Loucy (cell line): ENCODE measurements around the gene CASP6.

Experiments
- H2AFZ ChIP-seq: fragments of 200-600 bp; sonication (generic); 2 replicates; pipeline ENCODE4 v1.6.0; 2016; ENCODE audit warnings: antibody characterized with exemption, mild to moderate bottlenecking, low read length, moderate library complexity
- H3F3A ChIP-seq: fragments of 200-600 bp; 2 replicates; pipeline ENCODE4 v1.6.0; 2016; ENCODE audit warnings: antibody characterized with exemption, low read depth, mild to moderate bottlenecking
- H3K27me3 ChIP-seq: fragments of 200-600 bp; sonication (generic); 2 replicates; pipeline ENCODE4 v1.6.1; 2014; ENCODE audit warnings: low read length, mild to moderate bottlenecking; ENCODE audit not compliant: insufficient read depth, poor library complexity, severe bottlenecking
- H3K36me3 ChIP-seq: fragments of 200-600 bp; sonication (generic); 2 replicates; pipeline ENCODE4 v1.6.1; 2016; ENCODE audit warnings: low read length; ENCODE audit not compliant: insufficient read depth
- H3K4me1 ChIP-seq: fragments of 200-600 bp; sonication (generic); 2 replicates; pipeline ENCODE4 v1.5.1; 2014; ENCODE audit warnings: low read length, mild to moderate bottlenecking; ENCODE audit not compliant: insufficient read depth, poor library complexity, severe bottlenecking
- H3K4me2 ChIP-seq: fragments of 200-600 bp; sonication (generic); 2 replicates; pipeline ENCODE4 v1.6.0; 2014; ENCODE audit warnings: antibody characterized with exemption, low read length, low read depth, mild to moderate bottlenecking; ENCODE audit not compliant: poor library complexity, severe bottlenecking
- H3K4me3 ChIP-seq: fragments of 200-600 bp; sonication (generic); 2 replicates; pipeline ENCODE4 v1.5.1; 2014; ENCODE audit warnings: low read length, mild to moderate bottlenecking, mixed read lengths; ENCODE audit not compliant: poor library complexity, severe bottlenecking
- H3K79me2 ChIP-seq: fragments of 200-600 bp; sonication (generic); 2 replicates; pipeline ENCODE4 v1.6.1; 2014; ENCODE audit warnings: low read length; ENCODE audit not compliant: insufficient read depth
- H3K9ac ChIP-seq: fragments of 200-600 bp; sonication (generic); 2 replicates; pipeline ENCODE4 v1.6.0; 2014; ENCODE audit warnings: mild to moderate bottlenecking, low read depth, low read length, moderate library complexity; ENCODE audit not compliant: poor library complexity, severe bottlenecking
- H3K9me2 ChIP-seq: fragments of 200-600 bp; sonication (generic); replicated peaks from 2 replicates; pipeline ENCODE4 v1.6.1; 2016; ENCODE audit warnings: low read depth, low read length, mixed read lengths
- H3K9me3 ChIP-seq: fragments of 200-600 bp; sonication (generic); 2 replicates; pipeline ENCODE4 v1.6.1; 2014; ENCODE audit warnings: mild to moderate bottlenecking, antibody characterized with exemption, low read length, low read depth; ENCODE audit not compliant: insufficient read depth
- H4K20me1 ChIP-seq: fragments of 200-600 bp; sonication (generic); 2 replicates; pipeline ENCODE4 v1.6.0; 2014; ENCODE audit warnings: antibody characterized with exemption, low read length, mild to moderate bottlenecking; ENCODE audit not compliant: insufficient read depth, poor library complexity, severe bottlenecking
- CTCF ChIP-seq: fragments of 200-600 bp; sonication (generic); conservative IDR thresholded peaks from 2 replicates; pipeline ENCODE4 v1.5.1; 2014; ENCODE audit warnings: mild to moderate bottlenecking, antibody characterized with exemption, low read length
- EZH2phosphoT487 ChIP-seq: fragments of 200-600 bp; IDR thresholded peaks from 2 replicates; pipeline ENCODE4 v1.6.1; 2018; ENCODE audit warnings: antibody characterized with exemption, mild to moderate bottlenecking, moderate library complexity, borderline replicate concordance

CASP6 gene

GRCh38 chr4:109673303-109673702 lies 29.9 kb downstream of the CASP6 start:
- no peaks in the 10 kb centered on the region for H3K79me2 ChIP-seq
- no peak overlapping the region for H2AFZ ChIP-seq
- H4K20me1 ChIP-seq = no peaks in the 10 kb centered on the region
- H3K27me3 ChIP-seq = no peaks in the 10 kb centered on the region
- H3K9me3 ChIP-seq = 0 out of 2 replicates have a peak, but pooled peaks cover 3% of the 10 kb centered on the region
- H3K4me3 ChIP-seq = no peak overlapping the region
- no peaks in the 10 kb centered on the region for H3F3A ChIP-seq
- no peaks in the 10 kb centered on the region for H3K9me2 ChIP-seq
- TF ChIP-seq CTCF = no peak
- TF ChIP-seq EZH2phosphoT487 = no peak
- H3K4me1 ChIP-seq = no peaks in the 10 kb centered on the region
- no peak overlapping the region for H3K9ac ChIP-seq
- no peak overlapping the region for H3K4me2 ChIP-seq
- H3K36me3 ChIP-seq = no peaks in the 10 kb centered on the region

GRCh38 chr4:109672169-109672930 lies 30.9 kb downstream of the CASP6 start:
- no peaks in the 10 kb centered on the region for H4K20me1 ChIP-seq
- H3K36me3 ChIP-seq = no peaks in the 10 kb centered on the region
- no peaks in the 10 kb centered on the region for H3K27me3 ChIP-seq
- H3K9ac ChIP-seq = no peak overlapping the region
- TF ChIP-seq CTCF (no peak), EZH2phosphoT487 (no peak)
- no peaks in the 10 kb centered on the region for H3K9me2 ChIP-seq
- no peak overlapping the region for H3K4me2 ChIP-seq
- 0 out of 2 replicates have a peak, but pooled peaks cover 3% of the 10 kb centered on the region for H3K9me3 ChIP-seq
- no peaks in the 10 kb centered on the region for H3F3A ChIP-seq
- no peaks in the 10 kb centered on the region for H3K4me1 ChIP-seq
- no peaks in the 10 kb centered on the region for H3K79me2 ChIP-seq
- H3K4me3 ChIP-seq = no peak overlapping the region
- H2AFZ ChIP-seq = no peak overlapping the region

- Histone ChIP-seq H3K9me2 (no peaks in the 10 kb centered on the region), H3K9ac (no peak overlapping the region), H2AFZ (no peak overlapping the region), H4K20me1 (no peaks in the 10 kb centered on the region), H3K9me3 (0 out of 2 replicates have a peak, but pooled peaks cover 3% of the 10 kb centered on the region), H3K36me3 (no peaks in the 10 kb centered on the region), H3F3A (no peaks in the 10 kb centered on the region), H3K4me2 (no peak overlapping the region), H3K4me3 (no peak overlapping the region), H3K79me2 (no peaks in the 10 kb centered on the region), H3K4me1 (no peaks in the 10 kb centered on the region), H3K27me3 (no peaks in the 10 kb centered on the region)
- TF ChIP-seq CTCF (no peak), EZH2phosphoT487 (no peak)
Observed at GRCh38 chr4:109671350-109671749, 31.9 kb downstream of the CASP6 start.
